ENCODE data around the gene KCNC4. TPM values are rescaled to one million over a fixed set of nuclear protein-coding genes. Genes with fewer than 3 reads are reported as not detected.

KCNC4 gene
- total RNA-seq, 2 experiments from 2014 or later: 9.4 to 9.8 TPM

DNA sequence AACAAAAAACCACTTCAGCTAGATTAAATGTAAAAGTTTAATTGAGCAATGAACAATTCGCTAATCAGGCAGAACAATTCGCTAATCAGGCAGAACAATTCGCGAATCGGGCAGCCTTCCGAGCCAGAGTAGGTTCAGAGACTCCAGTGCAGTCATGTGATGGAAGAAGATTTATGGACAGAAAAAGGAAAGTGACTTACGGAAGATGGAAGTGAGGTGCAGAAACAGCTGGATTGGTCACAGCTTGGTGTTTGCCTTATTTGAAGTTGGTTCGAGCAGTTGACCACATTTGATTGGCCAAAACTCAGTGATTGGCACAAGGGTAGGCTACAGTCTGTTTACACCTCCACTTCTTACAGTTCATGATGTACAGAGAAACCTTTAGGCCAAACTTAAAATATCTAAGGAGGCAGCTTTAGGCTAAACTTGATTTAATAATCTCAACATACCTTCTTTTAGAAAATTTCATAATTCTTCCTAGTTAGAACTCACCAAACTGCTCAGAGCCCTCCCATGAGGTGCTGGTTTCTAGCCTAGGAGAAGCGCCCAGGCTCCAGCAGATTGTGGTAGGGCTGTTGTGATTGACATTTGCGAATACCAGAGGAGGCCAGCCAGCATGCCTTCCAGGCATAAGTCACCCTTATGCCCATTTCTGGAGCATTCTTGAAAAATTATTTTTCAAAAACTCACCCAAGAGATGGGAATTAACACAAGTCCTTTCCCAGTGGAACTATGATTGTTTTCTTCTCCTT lies 22.8 kb upstream of the KCNC4 start:
- POLR2A ChIA-PET: no interaction called here
- CTCF ChIA-PET: interaction anchor here (1.2 to 4.7 kb wide), 3 partner anchors 10 to 308 kb away, joined by 3 to 17 read pairs (median 4); no protein-coding TSS in a partner anchor

DNA sequence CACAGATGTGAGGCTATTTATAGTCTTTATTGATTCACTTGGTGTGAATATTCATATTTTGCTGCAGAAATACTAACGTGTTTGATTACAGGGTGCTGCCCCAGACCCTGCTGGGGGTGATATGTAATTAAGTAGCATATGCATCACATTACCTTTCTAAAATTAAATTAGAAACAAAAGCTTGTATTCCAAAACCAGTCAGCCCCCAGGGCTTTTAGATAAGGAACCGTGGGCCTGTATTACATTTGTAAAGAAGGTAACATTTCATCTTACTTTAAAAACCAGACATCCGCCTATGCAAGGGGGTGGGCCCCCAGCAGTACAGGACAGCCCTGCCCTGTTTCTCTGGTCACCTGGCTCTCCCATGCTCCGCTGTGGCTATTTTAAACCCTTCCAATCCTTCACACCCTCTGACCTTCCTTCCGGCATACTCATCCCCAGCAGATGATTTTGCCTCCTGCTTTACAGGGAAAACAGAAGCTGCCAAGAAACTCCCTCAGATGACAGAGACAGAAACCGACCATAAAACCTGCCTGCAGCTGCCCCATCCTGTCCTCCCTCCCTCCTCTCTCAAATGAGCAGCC lies 22.0 kb upstream of the KCNC4 start:
- POLR2A ChIA-PET: no interaction called here
- CTCF ChIA-PET: interaction anchor here (1.2 to 4.7 kb wide), 2 partner anchors 9 to 20 kb away, joined by 4 to 17 read pairs; no protein-coding TSS in a partner anchor

- ChIA-PET POLR2A (no interaction called here), CTCF (interaction anchor here (1.1 kb wide), 1 partner anchor 14 kb away, joined by 3 read pairs; no protein-coding TSS in a partner anchor)
Measured at GRCh38 chr1:110189181-110189580, 20.9 kb upstream of the KCNC4 start.

GRCh38 chr1:110190282-110190929 lies 19.7 kb upstream of the KCNC4 start:
- CTCF ChIA-PET: interaction anchor here (1.2 to 1.5 kb wide), 2 partner anchors 17 to 270 kb away, joined by 4 to 6 read pairs; no protein-coding TSS in a partner anchor
- POLR2A ChIA-PET: no interaction called here

DNA sequence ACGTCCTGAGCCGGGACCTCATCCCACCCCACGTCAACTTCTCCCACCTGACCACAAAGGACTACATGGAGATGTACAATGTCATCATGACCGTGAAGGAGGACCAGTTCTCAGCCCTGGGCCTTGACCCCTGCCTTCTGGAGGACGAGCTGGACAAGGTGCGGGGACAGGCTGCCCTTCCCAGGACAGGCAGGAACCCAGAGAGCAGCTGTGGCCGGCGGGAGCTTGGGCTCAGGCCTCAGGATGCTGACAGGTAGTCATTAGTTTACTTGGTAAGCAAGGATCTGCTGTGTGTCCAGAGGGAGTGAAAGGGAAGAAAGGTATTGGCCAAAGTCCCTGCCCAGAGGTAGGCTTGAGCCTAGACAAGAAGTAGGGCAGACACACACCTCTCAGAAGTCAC lies 17.6 kb upstream of the KCNC4 start:
- ChIA-PET CTCF (interaction anchor here (1.4 to 1.5 kb wide), 2 partner anchors 120 to 303 kb away, joined by 4 read pairs; no protein-coding TSS in a partner anchor), POLR2A (no interaction called here)

GRCh38 chr1:110195196-110195595 lies 14.9 kb upstream of the KCNC4 start:
- ChIA-PET CTCF (interaction anchor here (2.6 kb wide), 1 partner anchor 265 kb away, joined by 17 read pairs; no protein-coding TSS in a partner anchor), POLR2A (no interaction called here)

GRCh38 chr1:110196917-110197765 lies 13.0 kb upstream of the KCNC4 start:
- ChIA-PET POLR2A (no interaction called here), CTCF (interaction anchor here (0.6 to 2.6 kb wide), 19 partner anchors 10 to 311 kb away, joined by 3 to 17 read pairs (median 4); partner anchors contain the start of gene KCNC4)

DNA sequence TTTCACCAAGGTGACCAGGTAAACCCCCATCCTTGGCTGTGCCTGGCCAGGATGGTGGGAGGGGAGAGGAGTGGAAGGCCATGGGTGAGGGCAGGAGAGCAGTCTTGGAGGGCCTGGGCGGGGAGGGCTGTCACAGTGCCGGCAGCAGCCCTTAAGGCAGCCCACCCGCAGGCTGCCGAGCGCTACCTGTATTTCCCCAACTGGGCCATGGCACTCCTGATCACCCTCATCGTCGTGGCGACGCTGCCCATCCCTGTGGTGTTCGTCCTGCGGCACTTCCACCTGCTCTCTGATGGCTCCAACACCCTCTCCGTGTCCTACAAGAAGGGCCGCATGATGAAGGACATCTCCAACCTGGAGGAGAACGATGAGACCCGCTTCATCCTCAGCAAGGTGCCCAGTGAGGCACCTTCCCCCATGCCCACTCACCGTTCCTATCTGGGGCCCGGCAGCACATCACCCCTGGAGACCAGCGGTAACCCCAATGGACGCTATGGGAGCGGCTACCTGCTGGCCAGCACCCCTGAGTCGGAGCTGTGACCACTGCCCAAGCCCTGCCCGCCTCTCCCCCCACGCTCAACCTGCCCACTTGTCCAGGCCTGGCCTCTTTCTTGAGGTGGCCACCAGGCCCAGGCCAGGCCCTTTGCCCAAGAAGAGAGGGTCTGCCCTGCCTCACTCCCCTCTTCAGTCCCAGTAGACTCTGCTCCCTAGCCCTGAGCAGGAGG lies 12.0 kb upstream of the KCNC4 start:
- ChIA-PET POLR2A (no interaction called here), CTCF (interaction anchor here (0.6 to 2.6 kb wide), 10 partner anchors 9 to 272 kb away, joined by 3 to 17 read pairs (median 8); no protein-coding TSS in a partner anchor)

GRCh38 chr1:110198746-110199145 lies 11.4 kb upstream of the KCNC4 start:
- CTCF ChIA-PET: interaction anchor here (0.6 to 2.6 kb wide), 3 partner anchors 24 to 114 kb away, joined by 3 to 17 read pairs (median 6); no protein-coding TSS in a partner anchor
- POLR2A ChIA-PET: no interaction called here

GRCh38 chr1:110200190-110200589 lies 9.9 kb upstream of the KCNC4 start:
- ChIA-PET POLR2A (interaction anchor here (0.7 kb wide), 1 partner anchor 10 kb away, joined by 3 read pairs; the partner anchor contains the start of gene KCNC4), CTCF (interaction anchor here (1.0 to 5.3 kb wide), 3 partner anchors 112 to 296 kb away, joined by 3 to 48 read pairs (median 6); no protein-coding TSS in a partner anchor)

- CTCF ChIA-PET: interaction anchor here (1.0 to 5.3 kb wide), 3 partner anchors 112 to 295 kb away, joined by 3 to 51 read pairs (median 48); no protein-coding TSS in a partner anchor
- POLR2A ChIA-PET: interaction anchor here (0.7 kb wide), 1 partner anchor 9 kb away, joined by 3 read pairs; the partner anchor contains the start of gene KCNC4
Measured at GRCh38 chr1:110200666-110201065, 9.4 kb upstream of the KCNC4 start.

DNA sequence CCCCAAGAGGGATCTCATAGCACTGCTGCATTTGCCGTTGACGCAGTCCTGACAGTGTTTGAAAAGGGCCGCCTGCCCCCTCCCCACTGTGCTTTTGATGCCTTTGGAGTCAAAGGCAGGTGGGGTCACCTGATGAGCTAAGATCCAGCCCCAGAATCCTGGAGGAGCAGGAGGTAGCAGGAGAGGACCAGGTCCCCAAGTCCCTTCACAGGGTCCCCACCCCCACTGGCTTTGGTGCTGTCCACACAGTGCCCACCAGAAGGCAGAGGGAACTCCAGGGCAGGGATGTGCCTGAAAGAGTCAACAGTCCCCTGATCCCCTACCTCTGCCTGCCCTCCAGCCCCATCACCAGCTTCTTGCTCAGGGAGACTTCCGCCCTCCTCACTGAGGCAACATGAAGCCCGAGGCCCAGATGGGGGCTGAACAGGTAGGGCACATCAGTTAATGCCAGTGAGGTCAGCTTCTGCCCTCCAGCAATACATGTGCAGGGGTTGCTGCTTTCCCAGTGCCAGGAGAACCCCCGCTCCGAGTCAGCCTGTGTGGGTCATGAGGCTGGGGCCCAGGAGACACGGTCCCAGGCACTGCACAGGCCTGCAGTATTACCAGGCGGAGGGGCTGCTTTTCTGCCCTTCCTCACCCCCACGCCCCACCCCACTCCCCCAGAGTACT lies 8.8 kb upstream of the KCNC4 start:
- POLR2A ChIA-PET: interaction anchor here (0.7 kb wide), 1 partner anchor 9 kb away, joined by 3 read pairs; the partner anchor contains the start of gene KCNC4
- CTCF ChIA-PET: interaction anchor here (0.9 to 5.3 kb wide), 7 partner anchors 9 to 295 kb away, joined by 3 to 51 read pairs (median 9); no protein-coding TSS in a partner anchor

DNA sequence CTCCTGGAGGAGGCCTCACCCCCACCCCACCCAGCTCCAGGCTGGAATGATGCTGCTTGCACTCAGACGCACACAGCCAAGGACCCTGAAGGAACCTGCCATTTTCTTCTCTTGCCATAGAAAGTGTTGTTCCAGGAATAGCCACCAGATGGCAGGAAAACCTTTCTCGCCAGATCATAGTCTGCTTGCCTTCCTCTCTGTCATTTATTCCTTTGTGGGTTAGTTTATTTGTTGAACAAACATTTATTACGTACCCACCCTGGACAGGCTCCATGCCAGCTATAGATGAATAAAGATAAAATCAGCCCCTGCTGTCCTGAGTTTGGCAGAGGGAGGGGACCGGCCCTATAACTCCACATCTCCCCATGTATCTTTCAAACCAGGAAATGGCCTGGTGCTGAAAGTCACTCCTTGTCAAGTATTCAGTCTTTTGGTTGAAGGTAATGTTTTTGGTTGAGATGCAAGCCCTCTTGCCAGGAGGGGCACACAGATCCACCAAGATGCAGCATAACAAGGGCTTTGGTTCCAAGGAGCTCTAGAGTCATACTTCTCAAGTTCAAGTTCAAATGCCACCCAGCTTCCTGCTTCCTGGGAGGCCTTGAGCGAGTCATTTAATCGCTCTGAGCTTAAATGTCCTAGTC lies 7.0 kb upstream of the KCNC4 start:
- CTCF ChIA-PET: interaction anchor here (0.7 to 5.3 kb wide), 19 partner anchors 12 to 293 kb away, joined by 3 to 51 read pairs (median 5); no protein-coding TSS in a partner anchor
- POLR2A ChIA-PET: no interaction called here

DNA sequence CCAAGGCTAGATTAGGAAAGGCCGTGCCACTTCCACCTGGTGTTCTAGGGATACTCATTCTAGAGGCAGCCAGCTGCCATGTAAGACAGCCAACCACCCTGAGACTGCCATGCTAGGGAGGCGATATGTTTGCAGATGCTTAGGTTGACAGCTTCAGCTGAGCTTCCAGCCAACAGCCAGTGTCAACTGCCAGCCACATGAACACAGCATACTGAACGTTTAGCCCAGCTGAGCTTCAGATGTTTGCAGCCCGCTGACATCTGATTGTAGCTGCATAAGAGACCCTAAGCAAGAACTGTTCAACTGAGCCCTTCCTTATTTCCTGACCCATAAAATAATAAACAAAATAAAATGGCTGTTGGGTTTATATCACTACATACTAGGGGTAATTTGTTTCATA lies 5.0 kb upstream of the KCNC4 start:
- CTCF ChIA-PET: interaction anchor here (4.4 to 5.3 kb wide), 3 partner anchors 108 to 291 kb away, joined by 24 to 51 read pairs (median 48); no protein-coding TSS in a partner anchor
- POLR2A ChIA-PET: no interaction called here

DNA sequence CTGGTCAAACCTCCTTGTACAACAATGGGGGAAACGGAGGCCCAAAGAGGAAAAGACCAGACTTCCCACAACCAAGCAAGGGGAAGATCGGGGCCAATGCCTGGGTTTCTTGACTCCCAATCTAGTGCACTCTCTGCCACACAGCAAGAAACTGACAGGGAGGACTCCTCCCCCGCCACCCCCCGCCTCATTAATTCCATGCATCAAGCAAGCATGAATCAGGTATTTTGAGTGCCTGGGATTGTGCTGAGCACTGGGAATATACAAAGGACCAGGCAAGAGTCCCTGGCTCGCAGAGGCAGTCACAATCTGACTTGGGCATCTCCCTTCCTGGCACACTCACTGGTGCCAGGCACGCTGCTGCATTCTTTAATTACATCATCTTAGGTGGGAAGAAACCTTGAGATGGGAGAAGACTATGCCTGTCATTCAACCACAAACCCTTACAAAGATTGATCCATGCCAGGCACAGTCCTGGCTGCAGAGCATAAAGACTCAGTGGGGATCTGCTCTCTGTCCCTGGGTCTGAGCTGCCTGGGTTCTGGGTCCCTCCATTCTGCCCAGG lies 4.4 kb upstream of the KCNC4 start:
- POLR2A ChIA-PET: no interaction called here
- CTCF ChIA-PET: interaction anchor here (3.5 to 5.3 kb wide), 5 partner anchors 9 to 290 kb away, joined by 14 to 132 read pairs (median 48); no protein-coding TSS in a partner anchor

- ChIA-PET POLR2A (no interaction called here), CTCF (interaction anchor here (1.1 to 5.3 kb wide), 10 partner anchors 9 to 289 kb away, joined by 3 to 132 read pairs (median 12); partner anchors contain the start of gene RBM15)
Measured at GRCh38 chr1:110206261-110206920, 3.7 kb upstream of the KCNC4 start.

All from activated CD8-positive, alpha-beta memory T cell treated with anti-CD3 and anti-CD28 coated beads for 36 hours (primary cell).